Panc1 (cell line): ENCODE measurements around the gene ENTPD7.

Experiments
- POLR2AphosphoS5 ChIP-seq: IDR thresholded peaks from 2 replicates; pipeline ENCODE4 v1.6.1; 2012; ENCODE audit warnings: mild to moderate bottlenecking, low read depth, low read length, moderate library complexity
- TCF7L2 ChIP-seq: IDR thresholded peaks from 2 replicates; pipeline ENCODE4 v1.6.1; 2011; ENCODE audit warnings: mild to moderate bottlenecking, low read depth, low read length, inconsistent platforms
- TF ChIP-seq, protein P1 (sequence below): fragments of 450-650 bp; IDR thresholded peaks from 2 replicates; pipeline ENCODE4 v1.5.1; 2017; ENCODE audit warnings: mild to moderate bottlenecking

DNA sequence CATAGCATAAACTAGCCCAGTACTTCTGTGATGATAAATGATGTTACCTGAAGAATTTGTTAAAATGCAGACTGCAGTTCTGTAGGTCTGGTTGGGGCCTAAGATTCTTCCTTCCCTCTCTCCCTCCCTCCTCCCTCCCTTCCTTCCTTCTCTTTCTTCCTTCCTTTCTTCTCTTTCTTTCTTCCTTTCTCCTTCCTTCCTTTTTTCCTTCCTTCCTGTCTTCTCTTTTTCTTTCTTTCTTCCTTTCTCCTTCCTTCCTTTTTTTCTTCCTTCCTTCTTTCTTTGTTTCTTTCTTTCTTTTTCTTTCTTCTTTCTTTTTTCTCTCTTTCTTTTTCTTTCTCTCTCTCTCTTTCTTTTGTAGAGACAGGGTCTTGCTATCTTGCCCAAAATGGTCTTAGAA is 35.4 kb upstream of the ENTPD7 start:
- TF ChIP-seq, protein P1, sequence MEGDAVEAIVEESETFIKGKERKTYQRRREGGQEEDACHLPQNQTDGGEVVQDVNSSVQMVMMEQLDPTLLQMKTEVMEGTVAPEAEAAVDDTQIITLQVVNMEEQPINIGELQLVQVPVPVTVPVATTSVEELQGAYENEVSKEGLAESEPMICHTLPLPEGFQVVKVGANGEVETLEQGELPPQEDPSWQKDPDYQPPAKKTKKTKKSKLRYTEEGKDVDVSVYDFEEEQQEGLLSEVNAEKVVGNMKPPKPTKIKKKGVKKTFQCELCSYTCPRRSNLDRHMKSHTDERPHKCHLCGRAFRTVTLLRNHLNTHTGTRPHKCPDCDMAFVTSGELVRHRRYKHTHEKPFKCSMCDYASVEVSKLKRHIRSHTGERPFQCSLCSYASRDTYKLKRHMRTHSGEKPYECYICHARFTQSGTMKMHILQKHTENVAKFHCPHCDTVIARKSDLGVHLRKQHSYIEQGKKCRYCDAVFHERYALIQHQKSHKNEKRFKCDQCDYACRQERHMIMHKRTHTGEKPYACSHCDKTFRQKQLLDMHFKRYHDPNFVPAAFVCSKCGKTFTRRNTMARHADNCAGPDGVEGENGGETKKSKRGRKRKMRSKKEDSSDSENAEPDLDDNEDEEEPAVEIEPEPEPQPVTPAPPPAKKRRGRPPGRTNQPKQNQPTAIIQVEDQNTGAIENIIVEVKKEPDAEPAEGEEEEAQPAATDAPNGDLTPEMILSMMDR: no peak
- TF ChIP-seq TCF7L2 (no peak), POLR2AphosphoS5 (no peak)
